HepG2 (cell line): ENCODE measurements around the gene MAMSTR. TPM values are rescaled to one million over a fixed set of nuclear protein-coding genes. Genes with fewer than 3 reads are reported as not detected.

Experiments used
- ATAC-seq: fragments of 200-7000 bp; cut with Tn5 transposase; 3 replicates; pipeline ENCODE4 v1.9.1; 2020; ENCODE audit warnings: mild to moderate bottlenecking, moderate library complexity
- BruUV-seq: library from RNA; stranded (reverse); fragments of 400-500 nt; replicated peaks from 2 replicates; lab custom pipeline; 2021; lab: Mats Ljungman, UMichigan
- CTCF ChIA-PET: fragments of 300-600 bp; formaldehyde crosslinking; extraction: SDS; loops from one replicate; lab custom pipeline; 2021; ENCODE audit warnings: low total read pairs, inconsistent platforms, low intra/inter-chr PET ratio; lab: Yijun Ruan, JAX
- POLR2A ChIA-PET: fragments of 350-600 bp; sonication (Branson Sonifier 250); formaldehyde crosslinking; loops from one replicate; lab custom pipeline; 2020; ENCODE audit warnings: antibody characterized with exemption, inconsistent platforms; lab: Yijun Ruan, JAX
- DNase-seq: peaks from one replicate; pipeline ENCODE4 v3.0.0-alpha.2; 2015; ENCODE audit warnings: low spot score
- FAIRE-seq: peaks from 3 replicates; lab custom pipeline; 2011; peaks lifted over from hg19 to GRCh38; lab: Jason Lieb, UNC
- H2AFZ ChIP-seq: one replicate; pipeline ENCODE4 v1.6.1; 2011; ENCODE audit warnings: low read length, inconsistent platforms
- H3K27ac ChIP-seq: fragments of 300-600 bp; 3 replicates; pipeline ENCODE4 v1.8.0; 2011; ENCODE audit warnings: mixed run types, mild to moderate bottlenecking, mixed read lengths, low read length, inconsistent platforms; ENCODE audit not compliant: insufficient read depth; ENCODE audit errors: extremely low read length
- H3K27me3 ChIP-seq, 2 experiments: fragments of 200-600 bp in 1 of 2; 2 replicates in 1 of 2; 3 replicates in 1 of 2; pipeline versions ENCODE4 v1.6.0 to v1.8.0; 2011; ENCODE audit warnings: low read length in 2 of 2, mild to moderate bottlenecking in 2 of 2, moderate library complexity in 2 of 2, inconsistent platforms in 1 of 2; ENCODE audit not compliant: insufficient read depth in 2 of 2, control insufficient read depth in 1 of 2
- H3K36me3 ChIP-seq, 2 experiments: fragments of 200-600 bp in 1 of 2; replicated peaks in 1 of 2; 2 replicates in 1 of 2; 3 replicates in 1 of 2; pipeline versions ENCODE4 v1.5.1 to v1.8.0; 2011; ENCODE audit warnings: low read length in 2 of 2, inconsistent platforms in 1 of 2; ENCODE audit not compliant: insufficient read depth in 2 of 2, control insufficient read depth in 1 of 2
- H3K4me1 ChIP-seq: 2 replicates; pipeline ENCODE4 v1.5.1; 2012; ENCODE audit warnings: low read length, inconsistent platforms; ENCODE audit not compliant: insufficient read depth
- H3K4me2 ChIP-seq: 2 replicates; pipeline ENCODE4 v1.6.0; 2011; ENCODE audit warnings: low read depth, low read length, inconsistent platforms
- H3K4me3 ChIP-seq, 3 experiments: fragments of 200-600 bp in 1 of 3; sonication (generic), shearing (Covaris generic) in 1 of 3; replicated peaks in 1 of 3; 2 replicates each; pipeline ENCODE4 v1.5.1; 2011 to 2016; ENCODE audit warnings: low read length in 3 of 3, inconsistent platforms in 2 of 3, low read depth in 2 of 3, mild to moderate bottlenecking in 2 of 3, control low read depth in 1 of 3, mixed read lengths in 1 of 3; ENCODE audit not compliant: insufficient read depth in 1 of 3
- H3K79me2 ChIP-seq: one replicate; pipeline ENCODE4 v1.6.1; 2011; ENCODE audit warnings: low read length, inconsistent platforms; ENCODE audit not compliant: insufficient read depth
- H3K9ac ChIP-seq: 2 replicates; pipeline ENCODE4 v1.6.0; 2011; ENCODE audit warnings: mild to moderate bottlenecking, low read depth, low read length, inconsistent platforms; ENCODE audit not compliant: insufficient read depth
- H3K9me3 ChIP-seq: 2 replicates; pipeline ENCODE4 v1.5.1; 2012; ENCODE audit warnings: mild to moderate bottlenecking, low read length
- H4K20me1 ChIP-seq: 2 replicates; pipeline ENCODE4 v1.6.0; 2011; ENCODE audit warnings: inconsistent platforms, mild to moderate bottlenecking, low read length, moderate library complexity; ENCODE audit not compliant: insufficient read depth
- BRCA1 ChIP-seq: sonication (generic); formaldehyde crosslinking; IDR thresholded peaks from 2 replicates; pipeline ENCODE4 v1.4.0; 2020; ENCODE audit warnings: missing genetic modification reagents
- CBFB ChIP-seq: sonication (generic); formaldehyde crosslinking; IDR thresholded peaks from 2 replicates; pipeline ENCODE4 v1.4.0; 2020; ENCODE audit warnings: missing genetic modification reagents
- CTCF ChIP-seq: sonication (generic); formaldehyde crosslinking; IDR thresholded peaks from 2 replicates; pipeline ENCODE4 v1.5.0; 2020; ENCODE audit warnings: mild to moderate bottlenecking, missing genetic modification reagents, moderate library complexity
- HDAC6 ChIP-seq: fragments of 200-600 bp; sonication (generic); IDR thresholded peaks from 2 replicates; pipeline ENCODE4 v1.7.0; 2017; ENCODE audit warnings: mild to moderate bottlenecking, antibody characterized with exemption, low read length, low read depth
- MAF1 ChIP-seq: sonication (generic); formaldehyde crosslinking; IDR thresholded peaks from 2 replicates; pipeline ENCODE4 v1.5.0; 2020; ENCODE audit warnings: missing genetic modification reagents, borderline replicate concordance
- SALL1 ChIP-seq: sonication (generic); formaldehyde crosslinking; IDR thresholded peaks from 2 replicates; pipeline ENCODE4 v1.8.0; 2022; ENCODE audit warnings: mild to moderate bottlenecking, missing genetic modification reagents
- SSRP1 ChIP-seq: IDR thresholded peaks from 2 replicates; pipeline ENCODE4 v1.6.1; 2016; ENCODE audit warnings: control low read depth
- STAG1 ChIP-seq: sonication (generic); formaldehyde crosslinking; IDR thresholded peaks from 2 replicates; pipeline ENCODE4 v1.4.0; 2020; ENCODE audit warnings: missing genetic modification reagents
- ZBTB10 ChIP-seq: sonication (generic); formaldehyde crosslinking; IDR thresholded peaks from 2 replicates; pipeline ENCODE4 v1.4.0; 2020; ENCODE audit warnings: missing genetic modification reagents, borderline replicate concordance
- ZFP90 ChIP-seq: sonication (generic); formaldehyde crosslinking; IDR thresholded peaks from 2 replicates; pipeline ENCODE4 v1.8.0; 2022; ENCODE audit warnings: missing genetic modification reagents, mild to moderate bottlenecking, inconsistent platforms, borderline replicate concordance
- ZNF569 ChIP-seq: sonication (generic); formaldehyde crosslinking; IDR thresholded peaks from 2 replicates; pipeline ENCODE4 v1.5.0; 2020; ENCODE audit warnings: mild to moderate bottlenecking, missing genetic modification reagents, moderate library complexity, borderline replicate concordance
- ZNF652 ChIP-seq: IDR thresholded peaks from 2 replicates; pipeline ENCODE4 v1.6.1; 2016; ENCODE audit warnings: low read depth, borderline replicate concordance
- ZNF768 ChIP-seq: sonication (generic); formaldehyde crosslinking; IDR thresholded peaks from 2 replicates; pipeline ENCODE4 v1.4.0; 2020; ENCODE audit warnings: missing genetic modification reagents
- ZNF770 ChIP-seq: sonication (generic); formaldehyde crosslinking; IDR thresholded peaks from 2 replicates; pipeline ENCODE4 v1.5.0; 2020; ENCODE audit warnings: mild to moderate bottlenecking, missing genetic modification reagents
- WGBS: methylation state at CpG from one replicate; pipeline ENCODE4 v1.1.6; 2017; ENCODE audit warnings: low lambda C conversion rate; 5-methylcytosine and 5-hydroxymethylcytosine counted together
- in situ Hi-C: cut with HindIII; loops from 2 replicates; pipeline ENCODE4 v1.10.0; 2017; ENCODE audit warnings: low pct_unique_long_range_greater_than_20kb; ENCODE audit not compliant: extremely low pct_ligation_motif_present
- intact Hi-C: fragments of 100-400 bp; cut with micrococcal nuclease; formaldehyde crosslinking; loops from one replicate; pipeline ENCODE4 v1.10.0; 2022; ENCODE audit not compliant: unreplicated experiment
- polyA plus RNA-seq, 8 experiments: library from polyadenylated mRNA; depleted of rRNA in 3 of 8; stranded (reverse) in 7 of 8; unstranded in 1 of 8; fragments of >200 nt; fragmentation: Illumina TruSeq in 4 of 8; extraction: Trizol in 4 of 8; gene quantifications; 2 replicates each; pipeline versions ENCODE4 v1.2.1 to v1.2.3, GENCODE V29; 2011 to 2016; ENCODE audit warnings: low read depth in 4 of 8, missing spikeins in 1 of 8, mixed read lengths in 1 of 8; ENCODE audit not compliant: insufficient read depth in 1 of 8
- total RNA-seq, 5 experiments: library from RNA; depleted of rRNA; stranded (reverse); fragments of >200 nt; fragmentation: Illumina TruSeq; extraction: Trizol; gene quantifications; 2 replicates each; pipeline ENCODE4 v1.2.3, GENCODE V29; 2016; ENCODE audit warnings: low read depth in 1 of 5

The MAMSTR gene
- total and polyA plus RNA-seq, 2 of the 13 experiments (the other 11 are each of a cell fraction or from before 2014, with no cell fraction given): 2.2 to 2.4 TPM

GRCh38 chr19:48671446-48671995 is 48.0 kb downstream of the MAMSTR start:
- BruUV-seq: no TSS peak
- H4K20me1 ChIP-seq: no peaks in the 10 kb centered on the region
- intact Hi-C loops: no loop called here
- TF ChIP-seq STAG1 (CRISPR knock-in tag) (peak; percentile 22), SALL1 (CRISPR knock-in tag) (0 out of 2 replicates have a peak, but pooled peaks have one; percentile 9), ZNF768 (peak; percentile 94), BRCA1 (no peak), ZFP90 (CRISPR knock-in tag) (no peak), CTCF (CRISPR knock-in tag) (peak; percentile 43; the same call in 1 of the 2 replicates), HDAC6 (no peak), ZNF652 (CRISPR knock-in tag) (peak; percentile 19; the same call in 1 of the 2 replicates), CBFB (no peak), SSRP1 (CRISPR knock-in tag) (no peak), MAF1 (CRISPR knock-in tag) (no peak), ZNF569 (CRISPR knock-in tag) (no peak), ZNF770 (peak; percentile 94), ZBTB10 (CRISPR knock-in tag) (no peak)
- TF ChIP-seq, all 625 proteins: peak for 6
- WGBS: 39% methylated on average over 4 of the region's 10 CpGs
- Histone ChIP-seq H3K27me3 (peaks cover 4 to 22% of the 10 kb centered on the region in 2 experiments; a peak in 4 of 5 replicates), H3K36me3 (no peaks in the 10 kb centered on the region), H3K9me3 (no peaks in the 10 kb centered on the region), H3K9ac (no peak overlapping the region), H2AFZ (no peak overlapping the region), H3K79me2 (no peaks in the 10 kb centered on the region), H3K4me3 (peak overlapping the region in 1 of 3 experiments; percentile 44; a peak in 1 of 6 replicates), H3K4me1 (peaks cover 16% of the 10 kb centered on the region), H3K4me2 (peak overlapping the region; percentile 57; the same call in 1 of the 2 replicates), H3K27ac (no peak overlapping the region)
- CTCF ChIA-PET: no interaction called here
- in situ Hi-C loops: loop anchor here (10.0 kb wide), 2 partner anchors 113 to 163 kb away; partner anchors contain the start of gene HSD17B14
- DNase-seq (no peak), FAIRE-seq (no peak), ATAC-seq (peak; percentile 20; the same call in 2 of the 3 replicates)
- POLR2A ChIA-PET: no interaction called here
